HG03045 (cell line): ENCODE measurements around the gene EIPR1.

ENCODE experiments used
- ATAC-seq: cut with Tn5 transposase; IDR thresholded peaks from one replicate; pipeline ENCODE4 v1.9.1; 2021; ENCODE audit warnings: mild to moderate bottlenecking, moderate library complexity; ENCODE audit not compliant: unreplicated experiment

EIPR1 gene

DNA sequence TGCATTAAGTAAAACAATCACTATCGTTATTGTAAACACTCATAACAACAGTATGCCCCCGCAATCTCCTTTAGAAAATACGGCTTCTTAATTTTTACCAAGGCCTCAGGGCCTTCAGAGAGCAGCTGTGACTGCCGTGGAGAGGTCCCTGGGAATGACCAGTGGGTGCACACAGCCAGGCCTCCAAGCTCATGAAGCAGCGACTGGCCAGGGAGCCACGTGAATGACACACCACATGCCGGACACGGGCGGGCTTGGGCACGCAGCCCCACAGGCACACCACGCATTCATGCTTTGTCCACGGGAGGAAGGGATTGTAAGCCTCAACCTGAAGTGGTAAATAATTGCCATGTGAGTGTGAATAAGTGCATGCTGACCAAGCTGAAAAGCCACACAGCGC is 121.0 kb downstream of the EIPR1 start:
- no peak for ATAC-seq

GRCh38 chr2:3256157-3256556 is 121.5 kb downstream of the EIPR1 start:
- no peak for ATAC-seq

- peak; percentile 88 for ATAC-seq
These were observed 123.1 kb downstream of the EIPR1 start for GRCh38 chr2:3254442-3254941.

- no peak for ATAC-seq
These were observed 123.6 kb downstream of the EIPR1 start for GRCh38 chr2:3253913-3254441.

DNA sequence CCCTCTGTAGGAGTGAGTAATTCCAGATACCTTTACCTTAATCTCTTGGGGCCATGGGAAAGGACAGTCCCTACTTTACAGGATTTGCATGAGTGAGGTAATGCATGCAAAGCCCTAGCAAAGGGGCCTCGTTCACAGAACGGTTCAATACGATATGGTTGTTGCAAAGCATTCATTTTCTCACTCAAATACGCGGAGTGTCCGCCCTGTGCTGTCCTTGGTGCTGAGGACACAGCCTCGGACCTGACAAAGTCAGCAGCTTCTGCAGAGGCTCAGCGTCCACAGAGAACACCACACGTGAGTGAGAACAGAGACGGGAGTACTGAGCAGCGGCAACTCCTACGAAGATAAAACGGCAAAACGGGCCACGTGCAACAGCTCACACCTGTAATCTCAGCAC is 125.7 kb downstream of the EIPR1 start:
- no peak for ATAC-seq

DNA sequence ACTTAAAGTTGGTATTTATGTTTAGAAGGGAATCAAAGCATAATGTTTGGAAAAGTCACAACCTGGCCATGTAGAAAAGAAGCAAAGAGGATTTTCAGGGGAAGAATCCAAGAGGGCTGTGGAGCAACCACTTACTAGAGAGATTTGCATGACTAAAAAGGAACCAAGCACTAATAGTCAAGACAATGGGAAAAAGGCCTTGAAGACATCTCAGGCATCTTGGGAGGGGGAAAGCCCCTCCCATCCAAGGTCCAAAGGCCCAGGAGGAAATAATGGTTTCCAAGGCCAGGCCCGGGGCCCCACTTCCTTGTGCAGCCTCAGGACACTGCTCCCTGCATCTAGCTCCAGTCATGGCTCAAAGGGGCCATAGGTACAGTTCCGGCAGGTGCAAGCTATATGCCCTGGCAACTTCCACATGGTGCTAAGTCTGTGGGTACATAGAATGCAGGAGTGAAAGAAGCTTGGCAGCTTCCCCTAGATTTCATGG is 128.1 kb downstream of the EIPR1 start:
- no peak for ATAC-seq

- ATAC-seq: no peak
These were observed 128.7 kb downstream of the EIPR1 start for GRCh38 chr2:3248754-3249475.

DNA sequence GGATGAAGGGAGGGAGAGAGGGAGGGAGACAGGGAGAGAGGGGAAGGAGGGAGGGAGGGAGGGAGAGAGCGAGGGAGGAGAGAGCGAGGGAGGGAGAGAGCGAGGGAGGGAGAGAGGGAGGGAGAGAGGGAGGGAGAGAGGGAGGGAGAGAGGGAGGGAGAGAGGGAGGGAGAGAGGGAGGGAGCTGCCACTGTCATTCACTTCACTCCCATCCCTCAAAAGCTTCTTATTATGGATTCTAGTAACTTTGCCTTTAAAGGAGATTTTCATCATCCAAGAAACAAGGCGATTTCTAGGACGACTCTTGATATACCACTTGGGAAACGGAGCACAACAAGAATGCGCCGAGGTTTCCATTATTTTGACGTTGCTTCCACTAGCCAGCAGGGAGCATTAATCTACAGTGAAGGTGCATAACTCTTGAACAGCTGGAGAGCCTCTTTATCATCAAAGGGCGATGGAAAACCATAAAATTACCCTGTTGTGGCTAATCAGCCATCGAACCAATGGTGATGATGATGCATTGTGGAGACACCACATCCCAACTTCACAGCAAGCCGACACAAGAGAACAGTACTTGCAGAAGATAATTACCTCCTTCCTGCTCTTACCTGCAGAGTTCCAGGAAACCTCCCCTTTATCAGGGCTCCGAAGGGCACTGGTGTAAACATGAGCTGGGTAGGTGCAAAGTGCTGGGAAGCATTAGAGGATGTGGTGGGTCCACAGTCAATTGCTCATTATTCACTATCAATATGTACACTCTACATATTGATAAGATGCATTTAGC is 130.5 kb downstream of the EIPR1 start:
- no peak for ATAC-seq

GRCh38 chr2:3246406-3246805 is 131.2 kb downstream of the EIPR1 start:
- no peak for ATAC-seq

DNA sequence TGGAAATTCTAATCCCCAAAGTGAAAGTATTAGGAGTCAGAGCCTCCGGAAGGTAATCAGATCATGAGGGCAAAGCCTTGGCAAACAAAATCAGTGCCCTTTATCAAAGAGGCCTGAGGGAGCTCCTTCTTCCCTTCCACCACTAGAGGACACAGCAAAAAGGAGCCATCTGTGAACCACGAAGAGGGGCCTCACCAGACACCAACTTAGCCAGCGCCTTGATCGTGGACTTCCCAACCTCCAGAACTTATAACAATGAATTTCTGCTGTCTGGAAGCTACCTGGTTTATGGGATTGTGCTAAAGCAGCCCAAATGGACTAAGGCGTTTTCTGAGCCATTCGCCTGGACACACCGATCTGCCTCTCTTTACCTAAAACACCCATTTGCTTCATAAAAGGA is 133.1 kb downstream of the EIPR1 start:
- ATAC-seq: no peak

- no peak for ATAC-seq
These were observed 133.8 kb downstream of the EIPR1 start for GRCh38 chr2:3243804-3244203.

GRCh38 chr2:3242747-3243369 is 134.8 kb downstream of the EIPR1 start:
- ATAC-seq: no peak

GRCh38 chr2:3241971-3242746 is 135.5 kb downstream of the EIPR1 start:
- no peak for ATAC-seq

- ATAC-seq: no peak
These were observed 138.4 kb downstream of the EIPR1 start for GRCh38 chr2:3238951-3239841.

DNA sequence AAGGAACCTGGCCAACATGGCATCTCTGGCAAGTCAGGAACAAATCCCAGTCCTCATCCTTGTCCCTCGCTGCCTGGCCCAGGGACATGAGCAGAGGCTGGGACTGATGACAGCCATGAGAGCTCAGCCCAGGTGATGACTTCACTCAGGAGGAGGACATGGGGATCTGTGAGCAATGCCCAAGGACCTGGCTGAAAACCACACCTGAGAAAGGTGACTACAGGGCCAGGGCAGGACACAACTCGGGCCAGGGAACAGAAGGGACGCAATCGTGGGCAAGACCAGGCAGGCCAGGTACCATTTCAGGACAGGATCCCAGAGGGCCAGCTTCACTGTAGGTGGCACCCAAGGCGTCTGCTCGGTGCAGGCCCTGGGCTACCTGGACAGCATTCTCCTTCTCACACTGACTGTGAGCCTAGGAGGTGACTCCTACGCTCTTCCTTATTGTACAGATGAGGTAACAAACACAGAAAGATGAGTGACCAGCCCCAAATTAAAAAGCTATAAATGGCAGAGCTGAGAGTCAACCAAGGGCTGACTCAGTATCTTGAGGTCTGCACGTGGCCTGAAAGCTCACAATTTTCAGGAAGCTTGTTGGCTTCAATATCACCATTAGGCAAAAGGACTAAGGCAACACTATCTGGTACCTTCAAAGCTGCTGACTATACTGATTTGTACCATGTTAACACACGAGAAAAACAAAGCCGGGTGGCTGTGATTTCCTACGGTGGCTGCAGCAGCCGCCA is 141.1 kb downstream of the EIPR1 start:
- no peak for ATAC-seq

DNA sequence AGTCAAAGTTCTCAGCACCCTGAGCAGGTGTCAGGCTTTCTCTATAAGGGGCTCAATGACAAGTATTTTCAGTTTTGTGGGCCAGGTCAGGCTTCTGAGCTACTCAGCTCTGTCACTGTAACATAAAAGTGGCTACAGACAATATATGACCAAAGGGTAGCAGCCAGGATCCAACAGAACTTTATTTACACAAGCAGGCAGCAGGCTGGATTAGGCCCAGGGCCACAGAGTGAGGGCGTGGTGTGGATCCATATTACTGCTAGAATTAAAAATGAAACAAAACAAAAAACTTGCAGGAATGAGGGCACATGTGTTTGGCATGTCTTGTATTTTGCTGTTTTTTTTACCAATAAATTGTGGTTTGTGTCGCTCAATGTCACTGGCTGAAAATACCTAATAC is 143.7 kb downstream of the EIPR1 start:
- ATAC-seq: no peak

- ATAC-seq: no peak
These were observed 148.4 kb downstream of the EIPR1 start for GRCh38 chr2:3229221-3229620.

DNA sequence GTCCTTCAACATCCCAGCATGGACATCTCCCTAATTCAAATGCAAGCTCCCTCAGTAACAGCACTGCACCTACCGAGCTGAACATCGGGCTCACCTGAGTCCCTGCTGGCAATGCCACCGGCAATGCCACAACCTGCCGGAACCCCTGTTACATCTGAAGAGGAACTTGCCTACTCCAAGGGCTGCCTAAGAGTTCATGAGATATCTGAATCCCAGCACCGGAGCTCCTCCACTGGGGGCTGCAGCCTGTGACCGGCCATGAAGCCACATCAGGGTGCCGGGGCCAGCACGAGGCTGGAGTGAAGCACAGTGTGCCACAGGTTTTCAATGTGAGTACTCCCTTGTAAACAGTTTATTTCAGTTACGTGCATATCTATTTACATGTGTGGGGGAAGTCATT is 152.9 kb downstream of the EIPR1 start:
- ATAC-seq: no peak
